A673 (cell line): ENCODE measurements around the gene VTI1B. TPM values are rescaled to one million over a fixed set of nuclear protein-coding genes. Genes with fewer than 3 reads are reported as not detected.

Source experiments
- BruUV-seq: library from RNA; stranded (reverse); fragments of 400-500 nt; replicated peaks from 2 replicates; lab custom pipeline; 2021; lab: Mats Ljungman, UMichigan
- CTCF ChIA-PET: fragments of 300-600 bp; sonication (Branson Sonifier 250); formaldehyde crosslinking; loops from one replicate; lab custom pipeline; 2022; ENCODE audit warnings: antibody characterized with exemption; lab: Charles Lee
- POLR2A ChIA-PET: fragments of 300-600 bp; sonication (Branson Sonifier 250); formaldehyde crosslinking; loops from one replicate; lab custom pipeline; 2022; ENCODE audit warnings: antibody characterized with exemption; ENCODE audit not compliant: low non-redundant PET; lab: Charles Lee
- DNase-seq: peaks from one replicate; pipeline ENCODE4 v3.0.0-alpha.2; 2015; ENCODE audit warnings: low spot score
- H3K27ac ChIP-seq: fragments of 200-600 bp; sonication (generic); 2 replicates; pipeline ENCODE4 v1.5.1; 2016; ENCODE audit warnings: mixed run types, low read depth, mild to moderate bottlenecking, mixed read lengths, antibody characterized with exemption, low read length; ENCODE audit not compliant: poor library complexity, severe bottlenecking
- H3K27me3 ChIP-seq: fragments of 200-600 bp; sonication (generic); replicated peaks from 2 replicates; pipeline ENCODE4 v1.6.1; 2017; ENCODE audit warnings: mixed run types, low read depth, mild to moderate bottlenecking, mixed read lengths, antibody characterized with exemption, low read length; ENCODE audit not compliant: insufficient read depth, poor library complexity
- H3K36me3 ChIP-seq: fragments of 200-600 bp; sonication (generic); 2 replicates; pipeline ENCODE4 v1.6.1; 2016; ENCODE audit warnings: mixed run types, mild to moderate bottlenecking, mixed read lengths, antibody characterized with exemption, low read length; ENCODE audit not compliant: insufficient read depth, poor library complexity, severe bottlenecking
- H3K4me1 ChIP-seq: fragments of 200-600 bp; sonication (generic); 2 replicates; pipeline ENCODE4 v1.6.1; 2017; ENCODE audit warnings: mixed run types, mild to moderate bottlenecking, mixed read lengths, antibody characterized with exemption, low read length; ENCODE audit not compliant: insufficient read depth, poor library complexity, severe bottlenecking
- H3K4me3 ChIP-seq: fragments of 200-600 bp; sonication (generic); 2 replicates; pipeline ENCODE4 v1.5.1; 2016; ENCODE audit warnings: low read depth, mixed run types, mild to moderate bottlenecking, mixed read lengths, low read length; ENCODE audit not compliant: poor library complexity, severe bottlenecking
- H3K9me3 ChIP-seq: fragments of 200-600 bp; sonication (generic); 2 replicates; pipeline ENCODE4 v1.6.1; 2016; ENCODE audit warnings: mixed run types, low read depth, mild to moderate bottlenecking, mixed read lengths, antibody characterized with exemption, low read length; ENCODE audit not compliant: poor library complexity, severe bottlenecking
- EZH2 ChIP-seq: fragments of 200-600 bp; sonication (generic); IDR thresholded peaks from 2 replicates; pipeline ENCODE4 v1.6.1; 2017; ENCODE audit warnings: borderline replicate concordance, low read depth, mild to moderate bottlenecking, mixed read lengths, antibody characterized with exemption, low read length; ENCODE audit not compliant: poor library complexity, severe bottlenecking
- intact Hi-C: fragments of 100-400 bp; cut with micrococcal nuclease; formaldehyde crosslinking; loops from one replicate; pipeline ENCODE4 v1.10.0; 2022; ENCODE audit not compliant: unreplicated experiment
- total RNA-seq: library from RNA; stranded (reverse); gene quantifications from 2 replicates; pipeline ENCODE4 v1.2.3, GENCODE V29; 2021
- TF ChIP-seq, protein P1 (sequence below): fragments of 300-800, 200-600 bp; sonication (generic); conservative IDR thresholded peaks from 2 replicates; pipeline ENCODE4 v1.5.1; 2017; ENCODE audit warnings: low read depth, mild to moderate bottlenecking, antibody characterized with exemption, low read length, moderate library complexity, mixed read lengths

The VTI1B gene
- total RNA-seq, 1 experiment from 2014 or later, result 123 TPM

DNA sequence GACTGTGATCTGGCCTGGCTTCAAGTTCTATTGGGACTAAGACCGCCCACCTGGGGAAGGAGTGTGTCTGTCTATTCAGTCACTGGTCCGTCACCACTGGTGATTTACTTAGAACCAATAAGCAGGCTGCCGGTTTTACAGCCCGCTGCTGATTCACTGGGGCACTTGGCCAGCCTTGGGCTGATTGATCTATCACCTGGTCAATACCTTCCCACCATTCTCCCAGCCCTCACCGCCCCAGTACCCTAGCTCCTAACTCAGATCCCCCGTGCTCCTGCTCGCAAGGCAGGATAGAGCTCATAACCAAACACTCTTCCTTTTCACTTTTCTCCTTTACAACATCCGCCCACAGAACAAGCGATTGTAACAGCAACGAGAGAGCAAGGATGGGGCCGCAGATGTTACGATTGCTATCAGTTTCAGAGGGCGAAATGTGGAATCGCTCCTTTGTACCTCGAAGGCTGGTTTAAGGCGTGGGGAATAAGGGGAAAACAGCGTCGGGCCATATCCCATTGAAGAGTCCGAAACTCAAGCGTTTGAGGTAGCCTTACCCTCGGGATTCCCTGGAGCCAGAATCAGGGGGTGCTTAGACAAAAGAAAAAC, 20.5 kb upstream of the VTI1B start:
- H3K36me3 ChIP-seq, result peaks cover 33% of the 10 kb centered on the region
- TF ChIP-seq EZH2, result no peak
- TF ChIP-seq, protein P1, sequence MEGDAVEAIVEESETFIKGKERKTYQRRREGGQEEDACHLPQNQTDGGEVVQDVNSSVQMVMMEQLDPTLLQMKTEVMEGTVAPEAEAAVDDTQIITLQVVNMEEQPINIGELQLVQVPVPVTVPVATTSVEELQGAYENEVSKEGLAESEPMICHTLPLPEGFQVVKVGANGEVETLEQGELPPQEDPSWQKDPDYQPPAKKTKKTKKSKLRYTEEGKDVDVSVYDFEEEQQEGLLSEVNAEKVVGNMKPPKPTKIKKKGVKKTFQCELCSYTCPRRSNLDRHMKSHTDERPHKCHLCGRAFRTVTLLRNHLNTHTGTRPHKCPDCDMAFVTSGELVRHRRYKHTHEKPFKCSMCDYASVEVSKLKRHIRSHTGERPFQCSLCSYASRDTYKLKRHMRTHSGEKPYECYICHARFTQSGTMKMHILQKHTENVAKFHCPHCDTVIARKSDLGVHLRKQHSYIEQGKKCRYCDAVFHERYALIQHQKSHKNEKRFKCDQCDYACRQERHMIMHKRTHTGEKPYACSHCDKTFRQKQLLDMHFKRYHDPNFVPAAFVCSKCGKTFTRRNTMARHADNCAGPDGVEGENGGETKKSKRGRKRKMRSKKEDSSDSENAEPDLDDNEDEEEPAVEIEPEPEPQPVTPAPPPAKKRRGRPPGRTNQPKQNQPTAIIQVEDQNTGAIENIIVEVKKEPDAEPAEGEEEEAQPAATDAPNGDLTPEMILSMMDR, result no peak
- peak overlapping the region; percentile 77 for H3K4me3 ChIP-seq
- peak overlapping the region; percentile 81 for H3K27ac ChIP-seq
- no peaks in the 10 kb centered on the region for H3K9me3 ChIP-seq
- ChIA-PET POLR2A (interaction anchor here (0.5 to 1.0 kb wide), 3 partner anchors 9 to 122 kb away, joined by 3 to 4 read pairs (median 3); partner anchors contain the start of gene ZFYVE26), CTCF (interaction anchor here (0.7 to 1.9 kb wide), 3 partner anchors 10 to 335 kb away, joined by 4 to 13 read pairs (median 4); partner anchors contain the start of gene ATP6V1D)
- peak; percentile 85 for DNase-seq
- H3K27me3 ChIP-seq, result no peaks in the 10 kb centered on the region
- intact Hi-C loops, result no loop called here
- TSS peak; percentile 99 for BruUV-seq
- peaks cover 20% of the 10 kb centered on the region for H3K4me1 ChIP-seq

DNA sequence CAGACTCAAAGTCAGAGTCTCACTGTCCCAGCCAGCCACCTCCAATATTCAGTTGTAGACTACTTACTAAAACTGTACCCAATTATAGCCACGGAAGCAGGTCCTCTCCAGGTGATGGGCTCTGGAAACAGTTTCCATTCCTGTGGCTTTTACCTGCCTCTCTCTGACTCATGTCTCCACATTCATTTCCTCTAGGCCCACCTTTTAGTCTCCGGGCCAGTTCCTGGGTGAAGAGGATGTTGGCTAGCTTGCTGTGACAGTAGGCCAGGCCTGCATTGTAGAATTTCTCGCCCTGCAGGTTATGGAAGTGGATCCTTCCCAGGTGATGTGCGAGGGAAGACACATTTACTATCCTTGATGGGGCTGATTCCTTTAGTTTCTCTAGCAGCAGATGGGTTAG, 15.6 kb upstream of the VTI1B start:
- Histone ChIP-seq H3K4me1 (peaks cover 15% of the 10 kb centered on the region), H3K27me3 (no peaks in the 10 kb centered on the region), H3K27ac (no peak overlapping the region), H3K9me3 (no peaks in the 10 kb centered on the region), H3K4me3 (no peak overlapping the region), H3K36me3 (peaks cover 81% of the 10 kb centered on the region)
- TF ChIP-seq, protein P1, result no peak
- no peak for TF ChIP-seq EZH2
- CTCF ChIA-PET, result no interaction called here
- no TSS peak for BruUV-seq
- intact Hi-C loops, result no loop called here
- DNase-seq, result no peak
- POLR2A ChIA-PET, result no interaction called here

DNA sequence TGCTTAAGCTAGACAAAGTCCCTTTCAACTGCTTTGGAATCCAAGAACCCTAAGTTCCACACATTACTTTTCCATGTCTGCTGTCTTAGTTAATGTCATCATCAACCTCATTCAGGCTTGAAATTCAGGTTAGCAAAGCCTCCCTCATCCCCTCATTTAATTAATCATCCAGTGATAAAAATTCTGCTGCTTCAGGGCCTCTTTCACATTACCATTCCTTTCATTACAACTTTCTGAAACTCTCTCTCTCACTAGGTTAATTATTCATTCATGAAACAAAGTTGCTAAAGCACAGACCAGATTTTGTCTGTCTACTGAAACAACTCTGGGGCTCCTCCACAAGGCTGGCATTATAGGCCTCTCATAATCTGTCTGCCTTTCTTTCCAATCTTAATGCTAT, 9.4 kb upstream of the VTI1B start:
- BruUV-seq, result TSS peak; percentile 4
- no peak for DNase-seq
- peaks cover 94% of the 10 kb centered on the region for H3K36me3 ChIP-seq
- H3K4me3 ChIP-seq, result no peak overlapping the region
- ChIA-PET CTCF (no interaction called here), POLR2A (no interaction called here)
- no peaks in the 10 kb centered on the region for H3K9me3 ChIP-seq
- no peak overlapping the region for H3K27ac ChIP-seq
- intact Hi-C loops, result no loop called here
- TF ChIP-seq, protein P1, result no peak
- no peak for TF ChIP-seq EZH2
- H3K4me1 ChIP-seq, result no peaks in the 10 kb centered on the region
- no peaks in the 10 kb centered on the region for H3K27me3 ChIP-seq
